Measurements from ENCODE around the gene PER2.
"Not testable (repeated sequence)": the region's sequence is repeated elsewhere in the genome, so short reads cannot be mapped to it uniquely, and the experiment has no call there.

The PER2 gene, protein sequence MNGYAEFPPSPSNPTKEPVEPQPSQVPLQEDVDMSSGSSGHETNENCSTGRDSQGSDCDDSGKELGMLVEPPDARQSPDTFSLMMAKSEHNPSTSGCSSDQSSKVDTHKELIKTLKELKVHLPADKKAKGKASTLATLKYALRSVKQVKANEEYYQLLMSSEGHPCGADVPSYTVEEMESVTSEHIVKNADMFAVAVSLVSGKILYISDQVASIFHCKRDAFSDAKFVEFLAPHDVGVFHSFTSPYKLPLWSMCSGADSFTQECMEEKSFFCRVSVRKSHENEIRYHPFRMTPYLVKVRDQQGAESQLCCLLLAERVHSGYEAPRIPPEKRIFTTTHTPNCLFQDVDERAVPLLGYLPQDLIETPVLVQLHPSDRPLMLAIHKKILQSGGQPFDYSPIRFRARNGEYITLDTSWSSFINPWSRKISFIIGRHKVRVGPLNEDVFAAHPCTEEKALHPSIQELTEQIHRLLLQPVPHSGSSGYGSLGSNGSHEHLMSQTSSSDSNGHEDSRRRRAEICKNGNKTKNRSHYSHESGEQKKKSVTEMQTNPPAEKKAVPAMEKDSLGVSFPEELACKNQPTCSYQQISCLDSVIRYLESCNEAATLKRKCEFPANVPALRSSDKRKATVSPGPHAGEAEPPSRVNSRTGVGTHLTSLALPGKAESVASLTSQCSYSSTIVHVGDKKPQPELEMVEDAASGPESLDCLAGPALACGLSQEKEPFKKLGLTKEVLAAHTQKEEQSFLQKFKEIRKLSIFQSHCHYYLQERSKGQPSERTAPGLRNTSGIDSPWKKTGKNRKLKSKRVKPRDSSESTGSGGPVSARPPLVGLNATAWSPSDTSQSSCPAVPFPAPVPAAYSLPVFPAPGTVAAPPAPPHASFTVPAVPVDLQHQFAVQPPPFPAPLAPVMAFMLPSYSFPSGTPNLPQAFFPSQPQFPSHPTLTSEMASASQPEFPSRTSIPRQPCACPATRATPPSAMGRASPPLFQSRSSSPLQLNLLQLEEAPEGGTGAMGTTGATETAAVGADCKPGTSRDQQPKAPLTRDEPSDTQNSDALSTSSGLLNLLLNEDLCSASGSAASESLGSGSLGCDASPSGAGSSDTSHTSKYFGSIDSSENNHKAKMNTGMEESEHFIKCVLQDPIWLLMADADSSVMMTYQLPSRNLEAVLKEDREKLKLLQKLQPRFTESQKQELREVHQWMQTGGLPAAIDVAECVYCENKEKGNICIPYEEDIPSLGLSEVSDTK (N-terminal part only)

GRCh38 chr2:238287737-238288649 is at the start of gene PER2:
Gene PER2, minus strand, starts transcription at chr2:238288610. Its CDS starts 10,674 bp downstream, at chr2:238277936.
- H3K36me3 Mint-ChIP-seq (ENCODE audit: low read depth): no peaks in the 10 kb centered on the region
- no peaks in the 10 kb centered on the region for H3K27me3 Mint-ChIP-seq (ENCODE audit: low read depth)
- H3K9me3 Mint-ChIP-seq: no peaks in the 10 kb centered on the region
- H3K27ac Mint-ChIP-seq: peak within 1 kb of the TSS; percentile 97
- H3K4me1 Mint-ChIP-seq (ENCODE audit: low read depth): peaks cover 24% of the 10 kb centered on the region
- peak within 1 kb of the TSS; percentile 95 for H3K4me3 Mint-ChIP-seq

- Mint-ChIP-seq H3K36me3 (ENCODE audit: low read depth) (peaks cover 2% of the 10 kb centered on the region), H3K27ac (no peak overlapping the region), H3K4me3 (no peak overlapping the region), H3K9me3 (no peaks in the 10 kb centered on the region), H3K27me3 (ENCODE audit: low read depth) (no peaks in the 10 kb centered on the region), H3K4me1 (ENCODE audit: low read depth) (no peaks in the 10 kb centered on the region)
Observed at GRCh38 chr2:238337846-238338245, 49.4 kb upstream of the PER2 start.

DNA sequence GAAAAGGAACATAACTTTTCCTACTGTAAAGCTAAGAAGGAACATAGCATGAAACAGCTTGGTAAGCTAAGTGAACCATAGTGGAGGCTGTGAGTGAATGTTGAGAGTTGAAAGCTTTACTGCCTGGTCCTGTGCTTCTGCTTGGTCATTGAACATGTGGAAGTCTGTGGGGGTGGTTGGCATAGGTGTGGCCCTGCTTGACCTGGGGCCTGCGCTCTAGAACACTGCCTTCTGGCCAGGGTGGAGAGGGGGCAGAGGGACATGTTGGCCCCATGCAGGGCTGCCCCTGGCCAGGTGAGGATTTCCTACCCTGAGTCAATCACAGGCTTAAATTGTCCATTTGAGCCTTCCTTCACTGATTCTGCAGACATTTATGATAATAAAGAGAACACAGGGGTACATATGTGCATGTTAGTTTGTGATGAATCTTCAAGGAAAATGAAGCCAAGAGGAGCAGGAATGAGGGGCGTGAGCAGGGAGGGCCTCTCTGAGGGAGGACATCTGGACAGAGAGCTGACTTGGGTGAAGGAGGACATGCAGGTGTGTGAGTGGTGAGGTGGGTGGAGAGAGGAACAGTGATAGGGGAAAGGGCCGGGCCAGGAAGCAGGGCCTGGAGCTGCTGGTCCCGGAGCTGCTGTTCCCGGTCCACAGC is 48.5 kb upstream of the PER2 start:
- Mint-ChIP-seq H3K36me3 (ENCODE audit: low read depth) (peaks cover 2% of the 10 kb centered on the region), H3K4me3 (no peak overlapping the region), H3K4me1 (ENCODE audit: low read depth) (no peaks in the 10 kb centered on the region), H3K27ac (no peak overlapping the region), H3K27me3 (ENCODE audit: low read depth) (no peaks in the 10 kb centered on the region), H3K9me3 (no peaks in the 10 kb centered on the region)

GRCh38 chr2:238336151-238336550 is 47.7 kb upstream of the PER2 start:
- Mint-ChIP-seq H3K4me3 (no peak overlapping the region), H3K9me3 (no peaks in the 10 kb centered on the region), H3K27me3 (ENCODE audit: low read depth) (no peaks in the 10 kb centered on the region), H3K27ac (no peak overlapping the region), H3K4me1 (ENCODE audit: low read depth) (no peaks in the 10 kb centered on the region), H3K36me3 (ENCODE audit: low read depth) (peaks cover 2% of the 10 kb centered on the region)

DNA sequence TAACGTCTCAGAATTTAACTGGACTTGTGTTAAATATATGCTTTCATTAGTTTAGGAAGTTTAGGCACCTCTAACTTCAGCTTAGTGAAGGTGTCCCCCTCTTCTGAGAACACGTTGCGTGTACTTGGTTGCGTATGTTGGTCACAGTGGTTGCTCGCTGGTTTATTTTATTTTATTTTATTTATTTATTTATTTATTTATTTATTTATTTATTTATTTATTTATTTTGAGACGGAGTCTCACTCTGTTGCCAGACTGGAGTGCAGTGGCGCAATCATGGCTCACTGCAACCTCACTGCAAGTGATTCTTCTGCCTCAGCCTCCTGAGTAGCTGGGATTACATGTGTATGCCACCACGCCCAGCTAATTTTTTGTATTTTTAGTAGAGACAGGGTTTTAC is 47.2 kb upstream of the PER2 start:
- H3K27me3 Mint-ChIP-seq (ENCODE audit: low read depth); H3K36me3 Mint-ChIP-seq (ENCODE audit: low read depth); H3K4me1 Mint-ChIP-seq (ENCODE audit: low read depth); H3K4me3 Mint-ChIP-seq; H3K9me3 Mint-ChIP-seq; H3K27ac Mint-ChIP-seq: not testable (repeated sequence)

- Mint-ChIP-seq H3K4me3 (no peak overlapping the region), H3K4me1 (ENCODE audit: low read depth) (no peaks in the 10 kb centered on the region), H3K36me3 (ENCODE audit: low read depth) (peaks cover 2% of the 10 kb centered on the region), H3K27me3 (ENCODE audit: low read depth) (no peaks in the 10 kb centered on the region), H3K9me3 (no peaks in the 10 kb centered on the region), H3K27ac (no peak overlapping the region)
Observed at GRCh38 chr2:238334885-238335284, 46.5 kb upstream of the PER2 start.

GRCh38 chr2:238331916-238332315 is 43.5 kb upstream of the PER2 start:
- Mint-ChIP-seq H3K27ac (no peak overlapping the region), H3K36me3 (ENCODE audit: low read depth) (peaks cover 16% of the 10 kb centered on the region), H3K4me3 (no peak overlapping the region), H3K4me1 (ENCODE audit: low read depth) (no peaks in the 10 kb centered on the region), H3K9me3 (no peaks in the 10 kb centered on the region), H3K27me3 (ENCODE audit: low read depth) (no peaks in the 10 kb centered on the region)

GRCh38 chr2:238330391-238330790 is 42.0 kb upstream of the PER2 start:
- Mint-ChIP-seq H3K27ac (no peak overlapping the region), H3K9me3 (no peaks in the 10 kb centered on the region), H3K36me3 (ENCODE audit: low read depth) (peaks cover 17% of the 10 kb centered on the region), H3K4me1 (ENCODE audit: low read depth) (no peaks in the 10 kb centered on the region), H3K4me3 (no peak overlapping the region), H3K27me3 (ENCODE audit: low read depth) (no peaks in the 10 kb centered on the region)

DNA sequence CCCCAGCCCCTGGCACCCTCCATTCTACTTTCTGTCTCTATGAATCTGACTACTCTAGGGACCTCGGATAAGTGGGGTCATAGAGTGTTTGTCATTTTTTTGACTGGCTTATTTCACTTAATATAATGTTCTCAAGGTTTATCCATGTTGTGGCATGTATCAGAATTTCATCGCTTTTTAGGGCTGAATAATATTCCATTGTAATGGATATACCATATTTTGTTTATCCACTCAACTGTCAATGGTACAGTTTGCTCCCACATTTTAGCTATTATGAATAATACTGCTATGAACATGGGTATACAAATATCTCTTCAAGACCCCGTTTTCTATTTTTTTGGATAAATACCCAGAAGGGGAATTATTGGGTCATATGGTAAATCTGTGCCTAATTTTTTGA is 39.3 kb upstream of the PER2 start:
- H3K27ac Mint-ChIP-seq: peak overlapping the region; percentile 32
- no peak overlapping the region for H3K4me3 Mint-ChIP-seq
- no peaks in the 10 kb centered on the region for H3K27me3 Mint-ChIP-seq (ENCODE audit: low read depth)
- peaks cover 14% of the 10 kb centered on the region for H3K36me3 Mint-ChIP-seq (ENCODE audit: low read depth)
- H3K9me3 Mint-ChIP-seq: no peaks in the 10 kb centered on the region
- H3K4me1 Mint-ChIP-seq (ENCODE audit: low read depth): no peaks in the 10 kb centered on the region

GRCh38 chr2:238326801-238327365 is 38.5 kb upstream of the PER2 start:
- Mint-ChIP-seq H3K27me3 (ENCODE audit: low read depth) (no peaks in the 10 kb centered on the region), H3K27ac (no peak overlapping the region), H3K4me1 (ENCODE audit: low read depth) (peaks cover 1% of the 10 kb centered on the region), H3K4me3 (no peak overlapping the region), H3K36me3 (ENCODE audit: low read depth) (peaks cover 14% of the 10 kb centered on the region), H3K9me3 (no peaks in the 10 kb centered on the region)

GRCh38 chr2:238325694-238326093 is 37.3 kb upstream of the PER2 start:
- no peak overlapping the region for H3K4me3 Mint-ChIP-seq
- peaks cover 14% of the 10 kb centered on the region for H3K36me3 Mint-ChIP-seq (ENCODE audit: low read depth)
- no peak overlapping the region for H3K27ac Mint-ChIP-seq
- H3K4me1 Mint-ChIP-seq (ENCODE audit: low read depth): peaks cover 10% of the 10 kb centered on the region
- H3K9me3 Mint-ChIP-seq: no peaks in the 10 kb centered on the region
- H3K27me3 Mint-ChIP-seq (ENCODE audit: low read depth): no peaks in the 10 kb centered on the region

GRCh38 chr2:238324248-238324647 is 35.8 kb upstream of the PER2 start:
- not testable (repeated sequence) for H3K27me3 Mint-ChIP-seq (ENCODE audit: low read depth); H3K4me3 Mint-ChIP-seq; H3K27ac Mint-ChIP-seq; H3K9me3 Mint-ChIP-seq
- peaks cover 14% of the 10 kb centered on the region for H3K36me3 Mint-ChIP-seq (ENCODE audit: low read depth)
- H3K4me1 Mint-ChIP-seq (ENCODE audit: low read depth): peaks cover 13% of the 10 kb centered on the region

DNA sequence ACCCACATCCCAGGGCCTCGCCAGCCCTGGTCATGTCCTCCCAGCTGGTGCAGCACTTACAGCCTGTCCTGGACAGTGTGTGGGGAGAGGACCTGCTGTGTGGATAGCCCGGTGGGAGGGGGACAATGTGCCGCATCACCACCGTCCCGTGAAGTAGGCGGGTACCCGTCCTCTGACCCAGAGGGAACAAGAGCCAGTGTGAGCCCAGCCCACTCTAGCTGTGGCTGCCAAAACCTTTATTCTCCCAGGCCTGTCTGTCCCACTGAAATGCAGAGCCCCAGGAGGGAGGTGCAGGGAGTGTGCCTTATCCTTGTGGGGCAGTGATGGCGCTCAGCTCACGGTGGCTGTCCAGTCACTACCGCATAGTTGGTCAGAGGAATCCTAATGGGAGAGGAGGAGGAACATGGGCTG is 33.6 kb upstream of the PER2 start:
- no peaks in the 10 kb centered on the region for H3K9me3 Mint-ChIP-seq
- H3K36me3 Mint-ChIP-seq (ENCODE audit: low read depth): peaks cover 2% of the 10 kb centered on the region
- H3K27me3 Mint-ChIP-seq (ENCODE audit: low read depth): peaks cover 12% of the 10 kb centered on the region
- H3K4me1 Mint-ChIP-seq (ENCODE audit: low read depth): peaks cover 13% of the 10 kb centered on the region
- H3K4me3 Mint-ChIP-seq: peak overlapping the region; percentile 79
- H3K27ac Mint-ChIP-seq: no peak overlapping the region
